Mesenchymal stem cell (in vitro differentiated cells and primary cell): Measurements from ENCODE around the gene METTL15.

ENCODE experiments used
- DNase-seq: peaks from one replicate; pipeline ENCODE4 v3.0.0-alpha.2; 2013
- H2AFZ ChIP-seq: one replicate; pipeline ENCODE4 v1.6.1; 2013; ENCODE audit warnings: low read depth, mild to moderate bottlenecking, control low read depth, inconsistent platforms, low read length, moderate library complexity
- H2AK5ac ChIP-seq: 2 replicates; pipeline ENCODE4 v1.6.1; 2013; ENCODE audit warnings: low read length, moderate library complexity, mild to moderate bottlenecking, inconsistent platforms; ENCODE audit not compliant: severe bottlenecking
- H2BK120ac ChIP-seq: one replicate; pipeline ENCODE4 v1.6.1; 2013; ENCODE audit warnings: low read depth, mild to moderate bottlenecking, inconsistent platforms, low read length, moderate library complexity
- H2BK12ac ChIP-seq, 2 experiments: one replicate each; pipeline ENCODE4 v1.6.1; 2013; ENCODE audit warnings: inconsistent platforms in 2 of 2, low read length in 2 of 2, mild to moderate bottlenecking in 2 of 2, moderate library complexity in 2 of 2, control low read depth in 1 of 2
- H2BK15ac ChIP-seq: one replicate; pipeline ENCODE4 v1.6.1; 2013; ENCODE audit warnings: mild to moderate bottlenecking, low read depth, inconsistent platforms; ENCODE audit not compliant: poor library complexity, severe bottlenecking
- H2BK5ac ChIP-seq: 2 replicates; pipeline ENCODE4 v1.6.1; 2013; ENCODE audit warnings: low read depth, mild to moderate bottlenecking, low read length, control low read depth, inconsistent platforms; ENCODE audit not compliant: poor library complexity, severe bottlenecking
- H3K14ac ChIP-seq, 2 experiments: one replicate each; pipeline ENCODE4 v1.6.1; 2013; ENCODE audit warnings: inconsistent platforms in 2 of 2, low read length in 2 of 2, control low read depth in 1 of 2, mild to moderate bottlenecking in 1 of 2, moderate library complexity in 1 of 2
- H3K18ac ChIP-seq, 2 experiments: one replicate each; pipeline ENCODE4 v1.6.1; 2013; ENCODE audit warnings: inconsistent platforms in 2 of 2, low read length in 2 of 2, control low read depth in 1 of 2, low read depth in 1 of 2, mild to moderate bottlenecking in 1 of 2
- H3K23ac ChIP-seq, 2 experiments: one replicate each; pipeline ENCODE4 v1.6.1; 2013; ENCODE audit warnings: inconsistent platforms in 2 of 2, low read length in 2 of 2, mild to moderate bottlenecking in 2 of 2, moderate library complexity in 2 of 2, control low read depth in 1 of 2
- H3K27ac ChIP-seq: 2 replicates; pipeline ENCODE4 v1.5.1; 2013; ENCODE audit warnings: mild to moderate bottlenecking, moderate library complexity, low read length, control low read depth, inconsistent platforms; ENCODE audit not compliant: poor library complexity, severe bottlenecking
- H3K27me3 ChIP-seq, 2 experiments: 2 replicates each; pipeline versions ENCODE4 v1.6.1 to v1.7.0; 2013; ENCODE audit warnings: low read length in 2 of 2, mild to moderate bottlenecking in 2 of 2, moderate library complexity in 2 of 2, control low read depth in 1 of 2, inconsistent platforms in 1 of 2; ENCODE audit not compliant: control insufficient read depth in 1 of 2, insufficient read depth in 1 of 2
- H3K36me3 ChIP-seq, 2 experiments: 2 replicates each; pipeline versions ENCODE4 v1.6.1 to v1.7.0; 2013; ENCODE audit warnings: low read length in 2 of 2, control low read depth in 1 of 2, inconsistent platforms in 1 of 2, low read depth in 1 of 2, mild to moderate bottlenecking in 1 of 2; ENCODE audit not compliant: insufficient read depth in 2 of 2, control insufficient read depth in 1 of 2
- H3K4ac ChIP-seq, 2 experiments: one replicate each; pipeline ENCODE4 v1.6.1; 2013; ENCODE audit warnings: inconsistent platforms in 2 of 2, low read length in 2 of 2, mild to moderate bottlenecking in 2 of 2, moderate library complexity in 2 of 2, control low read depth in 1 of 2, low read depth in 1 of 2
- H3K4me1 ChIP-seq: 2 replicates; pipeline ENCODE4 v1.6.1; 2013; ENCODE audit warnings: low read depth, low read length, control low read depth; ENCODE audit not compliant: control insufficient read depth, insufficient read depth
- H3K4me2 ChIP-seq: 2 replicates; pipeline ENCODE4 v1.6.1; 2013; ENCODE audit warnings: low read length, mild to moderate bottlenecking, inconsistent platforms; ENCODE audit not compliant: poor library complexity, severe bottlenecking
- H3K4me3 ChIP-seq, 2 experiments: 2 replicates each; pipeline versions ENCODE4 v1.5.1 to v1.7.0; 2013; ENCODE audit warnings: low read length in 2 of 2, mild to moderate bottlenecking in 2 of 2, control low read depth in 1 of 2, low read depth in 1 of 2; ENCODE audit not compliant: insufficient read depth in 1 of 2
- H3K79me1 ChIP-seq: replicated peaks from 2 replicates; pipeline ENCODE4 v1.6.1; 2013; ENCODE audit warnings: mild to moderate bottlenecking, control low read depth, low read length, inconsistent platforms; ENCODE audit not compliant: poor library complexity, severe bottlenecking
- H3K9ac ChIP-seq: 2 replicates; pipeline ENCODE4 v1.7.0; 2013; ENCODE audit warnings: mild to moderate bottlenecking, low read length, moderate library complexity
- H3K9me3 ChIP-seq: 2 replicates; pipeline ENCODE4 v1.7.0; 2013; ENCODE audit warnings: mild to moderate bottlenecking, low read length; ENCODE audit not compliant: control insufficient read depth
- H4K8ac ChIP-seq: one replicate; pipeline ENCODE4 v1.6.1; 2013; ENCODE audit warnings: inconsistent platforms, mild to moderate bottlenecking, low read length, moderate library complexity
- H4K91ac ChIP-seq: one replicate; pipeline ENCODE4 v1.6.1; 2013; ENCODE audit warnings: mild to moderate bottlenecking, low read length, inconsistent platforms
- WGBS: methylation state at CpG from one replicate; pipeline ENCODE4 v1.1.7; 2013; ENCODE audit warnings: mixed read lengths; 5-methylcytosine and 5-hydroxymethylcytosine counted together

METTL15 gene

DNA sequence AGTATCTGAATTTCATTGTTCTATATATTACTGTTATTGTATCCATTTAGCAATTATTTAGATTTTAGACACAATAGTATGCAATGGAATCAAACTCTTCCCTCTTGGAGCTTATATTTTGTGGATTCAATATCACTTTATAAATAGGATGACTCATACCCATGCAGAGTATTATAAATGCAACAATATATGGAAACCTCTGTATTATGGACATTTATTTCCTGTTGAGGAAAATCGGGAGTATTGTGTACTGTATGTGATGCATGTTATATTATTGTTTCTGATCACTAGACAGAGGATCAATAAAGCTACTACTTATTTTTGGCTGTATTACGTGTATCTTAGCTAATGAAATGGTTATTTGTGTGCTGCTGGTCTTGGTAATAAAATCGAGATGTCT, 770 bp downstream of the METTL15 start:
- H4K91ac ChIP-seq = no peak overlapping the region
- H3K79me1 ChIP-seq = peaks cover 3% of the 10 kb centered on the region
- no peak overlapping the region for H2AK5ac ChIP-seq
- H3K27ac ChIP-seq = no peak overlapping the region
- H3K23ac ChIP-seq = no peak overlapping the region
- WGBS = 57% methylated on average over 1 of the region's 3 CpGs
- H3K4me1 ChIP-seq = peaks cover 3% of the 10 kb centered on the region
- H2BK120ac ChIP-seq = no peak overlapping the region
- H2BK5ac ChIP-seq = no peak overlapping the region
- no peak overlapping the region for H3K4me2 ChIP-seq
- H3K9me3 ChIP-seq = no peaks in the 10 kb centered on the region
- H3K14ac ChIP-seq = no peak overlapping the region
- peak overlapping the region; percentile 99 for H3K9ac ChIP-seq
- peak overlapping the region in 1 of 2 experiments; percentile 89 for H3K4me3 ChIP-seq
- no peak overlapping the region for H3K18ac ChIP-seq
- no peak overlapping the region for H3K4ac ChIP-seq
- peaks cover 0 to 10% of the 10 kb centered on the region in 2 experiments for H3K36me3 ChIP-seq
- DNase-seq = peak; percentile 18
- H2BK12ac ChIP-seq = no peak overlapping the region
- no peak overlapping the region for H2BK15ac ChIP-seq
- H4K8ac ChIP-seq = no peak overlapping the region
- H2AFZ ChIP-seq = no peak overlapping the region
- H3K27me3 ChIP-seq = no peaks in the 10 kb centered on the region

GRCh38 chr11:28110108-28110820, 2.1 kb downstream of the METTL15 start:
- Histone ChIP-seq H4K91ac (no peak overlapping the region), H3K4me1 (peaks cover 3% of the 10 kb centered on the region), H2BK120ac (peak overlapping the region; percentile 96), H3K36me3 (peaks cover 0 to 20% of the 10 kb centered on the region in 2 experiments), H3K14ac (no peak overlapping the region), H3K9ac (peak overlapping the region; percentile 99), H3K79me1 (peaks cover 1% of the 10 kb centered on the region), H3K4me2 (peak overlapping the region; percentile 58), H2BK12ac (no peak overlapping the region), H3K4me3 (peak overlapping the region; percentile 66 to 89), H4K8ac (peak overlapping the region; percentile 78), H3K9me3 (no peaks in the 10 kb centered on the region), H3K23ac (no peak overlapping the region), H3K27ac (peak overlapping the region; percentile 88), H2BK5ac (peak overlapping the region; percentile 59), H3K4ac (peak overlapping the region; percentile 40 to 68), H2AFZ (peak overlapping the region; percentile 37), H3K18ac (peak overlapping the region; percentile 64 to 68), H2AK5ac (no peak overlapping the region), H2BK15ac (no peak overlapping the region), H3K27me3 (no peaks in the 10 kb centered on the region)
- peak; percentile 83 for DNase-seq
- WGBS = under 1% methylated on average over 27 of the region's 31 CpGs

DNA sequence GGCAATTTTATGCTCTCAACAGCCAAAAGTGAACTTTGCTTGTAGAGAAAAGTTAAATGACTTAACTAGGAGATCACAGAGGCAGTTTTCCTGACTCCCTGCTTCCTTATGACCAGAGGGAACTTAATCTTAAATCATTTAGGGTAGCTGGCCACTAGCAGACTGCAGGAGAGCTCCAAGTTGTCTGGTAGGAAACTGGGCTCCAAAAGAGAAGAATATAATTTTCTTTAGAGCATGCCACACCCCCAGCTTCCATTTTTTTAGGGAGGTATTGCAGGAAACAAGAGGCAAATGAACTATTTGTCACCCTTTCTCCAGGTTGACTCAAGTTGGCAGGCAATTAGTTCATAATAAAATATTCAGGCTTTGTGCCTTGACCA, 2.6 kb downstream of the METTL15 start:
- no peak overlapping the region for H4K91ac ChIP-seq
- H3K4me3 ChIP-seq = peak overlapping the region in 1 of 2 experiments; percentile 89
- H3K4me2 ChIP-seq = peak overlapping the region; percentile 58
- peak overlapping the region; percentile 88 for H3K27ac ChIP-seq
- H3K9me3 ChIP-seq = no peaks in the 10 kb centered on the region
- H3K23ac ChIP-seq = no peak overlapping the region
- no peak overlapping the region for H4K8ac ChIP-seq
- DNase-seq = peak; percentile 46
- H3K9ac ChIP-seq = peak overlapping the region; percentile 99
- peaks cover 0 to 25% of the 10 kb centered on the region in 2 experiments for H3K36me3 ChIP-seq
- H3K27me3 ChIP-seq = no peaks in the 10 kb centered on the region
- no peak overlapping the region for H2AFZ ChIP-seq
- peak overlapping the region in 1 of 2 experiments; percentile 17 for H3K4ac ChIP-seq
- H2BK120ac ChIP-seq = no peak overlapping the region
- H2BK5ac ChIP-seq = peak overlapping the region; percentile 59
- peaks cover 5% of the 10 kb centered on the region for H3K79me1 ChIP-seq
- H2BK15ac ChIP-seq = no peak overlapping the region
- H3K4me1 ChIP-seq = peaks cover 3% of the 10 kb centered on the region
- no peak overlapping the region for H2AK5ac ChIP-seq
- H2BK12ac ChIP-seq = no peak overlapping the region
- H3K18ac ChIP-seq = no peak overlapping the region
- H3K14ac ChIP-seq = no peak overlapping the region

DNA sequence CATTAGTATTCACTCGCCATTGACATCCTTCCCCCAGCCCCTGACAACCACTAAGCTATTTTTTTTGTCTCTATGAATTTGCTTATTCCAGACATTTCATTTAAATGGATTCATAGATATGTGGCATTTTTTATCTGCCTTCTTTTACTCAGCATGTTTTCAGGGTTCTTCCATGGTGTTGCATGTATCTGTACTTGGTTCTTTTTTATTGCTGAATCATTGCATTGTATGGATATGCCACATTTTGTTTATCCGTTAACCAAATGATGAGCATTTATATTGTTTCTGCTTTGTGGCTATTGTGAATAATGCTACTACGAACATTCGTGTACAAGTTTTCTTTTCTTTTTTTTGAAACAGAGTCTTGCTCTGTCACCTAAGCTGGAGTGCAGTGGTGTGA, 5.9 kb downstream of the METTL15 start:
- H3K4me1 ChIP-seq = no peaks in the 10 kb centered on the region
- no peak for DNase-seq
- H3K9ac ChIP-seq = no peak overlapping the region
- no peak overlapping the region for H2BK5ac ChIP-seq
- H3K36me3 ChIP-seq = peaks cover 0 to 32% of the 10 kb centered on the region in 2 experiments
- no peak overlapping the region for H2AFZ ChIP-seq
- no peak overlapping the region for H3K18ac ChIP-seq
- H3K9me3 ChIP-seq = no peaks in the 10 kb centered on the region
- H2BK120ac ChIP-seq = no peak overlapping the region
- H3K4me2 ChIP-seq = no peak overlapping the region
- no peaks in the 10 kb centered on the region for H3K27me3 ChIP-seq
- no peak overlapping the region for H3K27ac ChIP-seq
- no peak overlapping the region for H2BK12ac ChIP-seq
- peaks cover 6% of the 10 kb centered on the region for H3K79me1 ChIP-seq
- no peak overlapping the region for H2BK15ac ChIP-seq
- 100% methylated on average over 3 of the region's 4 CpGs for WGBS
- H3K4me3 ChIP-seq = no peak overlapping the region
- H2AK5ac ChIP-seq = no peak overlapping the region
- H3K14ac ChIP-seq = no peak overlapping the region
- no peak overlapping the region for H4K91ac ChIP-seq
- H4K8ac ChIP-seq = no peak overlapping the region
- no peak overlapping the region for H3K23ac ChIP-seq
- H3K4ac ChIP-seq = no peak overlapping the region
